Mucosa of rectum (tissue), 2 donors: ENCODE results near the gene SLC3A2.
"Not testable (repeated sequence)": the region's sequence is repeated elsewhere in the genome, so short reads cannot be mapped to it uniquely, and the experiment has no call there.

Experiments used
- H3K27ac ChIP-seq, 2 donors: one replicate each; pipeline ENCODE4 v1.7.0; 2013; ENCODE audit warnings: inconsistent platforms in 2 of 2, low read depth in 2 of 2, low read length in 2 of 2
- H3K27me3 ChIP-seq, 2 donors: one replicate each; pipeline ENCODE4 v1.7.0; 2013; ENCODE audit warnings: low read length in 2 of 2; ENCODE audit not compliant: control insufficient read depth in 2 of 2, insufficient read depth in 2 of 2
- H3K36me3 ChIP-seq, 2 donors: one replicate each; pipeline ENCODE4 v1.7.0; 2013; ENCODE audit warnings: low read length in 2 of 2; ENCODE audit not compliant: control insufficient read depth in 2 of 2, insufficient read depth in 2 of 2
- H3K4me1 ChIP-seq, 2 donors: one replicate each; pipeline ENCODE4 v1.7.0; 2013; ENCODE audit warnings: low read length in 2 of 2, mild to moderate bottlenecking in 1 of 2; ENCODE audit not compliant: control insufficient read depth in 2 of 2, insufficient read depth in 2 of 2
- H3K4me3 ChIP-seq, 2 donors: one replicate each; pipeline ENCODE4 v1.7.0; 2013; ENCODE audit warnings: low read length in 2 of 2
- H3K9ac ChIP-seq, 2 donors: one replicate each; pipeline ENCODE4 v1.7.0; 2013; ENCODE audit warnings: low read length in 2 of 2, low read depth in 1 of 2, mild to moderate bottlenecking in 1 of 2
- H3K9me3 ChIP-seq, 2 donors: one replicate each; pipeline ENCODE4 v1.7.0; 2013; ENCODE audit warnings: low read length in 2 of 2; ENCODE audit not compliant: control insufficient read depth in 2 of 2
- donor health status: healthy.
- donor health status: Normal muscosa, but diverticular disease.

Gene SLC3A2

DNA sequence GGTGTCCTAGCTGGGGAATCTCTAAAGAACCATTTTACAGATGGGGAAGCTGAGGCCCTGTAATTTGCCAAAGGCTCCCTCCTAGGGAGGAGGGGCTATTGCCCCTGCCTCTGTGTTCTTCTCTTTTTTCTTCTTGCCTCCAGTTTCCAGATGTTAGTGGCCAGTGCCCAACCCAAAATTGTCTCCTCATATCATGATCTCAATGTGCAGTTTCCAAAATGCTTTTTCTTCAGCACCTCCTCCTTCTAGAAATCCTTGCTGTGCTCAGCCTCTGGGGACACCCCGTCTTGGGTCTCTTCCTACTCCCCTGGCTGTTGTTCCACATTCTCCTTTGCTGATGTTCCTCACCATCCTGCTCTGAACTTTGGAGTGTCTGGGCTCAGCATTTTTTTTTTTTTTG is 50.0 kb downstream of the SLC3A2 start:
- Histone ChIP-seq H3K9me3 (no peaks in the 10 kb centered on the region), H3K4me1 (no peaks in the 10 kb centered on the region), H3K36me3 (no peaks in the 10 kb centered on the region), H3K27me3 (peaks cover 18 to 28% of the 10 kb centered on the region in 2 donors), H3K9ac (no peak overlapping the region), H3K27ac (no peak overlapping the region), H3K4me3 (no peak overlapping the region)

DNA sequence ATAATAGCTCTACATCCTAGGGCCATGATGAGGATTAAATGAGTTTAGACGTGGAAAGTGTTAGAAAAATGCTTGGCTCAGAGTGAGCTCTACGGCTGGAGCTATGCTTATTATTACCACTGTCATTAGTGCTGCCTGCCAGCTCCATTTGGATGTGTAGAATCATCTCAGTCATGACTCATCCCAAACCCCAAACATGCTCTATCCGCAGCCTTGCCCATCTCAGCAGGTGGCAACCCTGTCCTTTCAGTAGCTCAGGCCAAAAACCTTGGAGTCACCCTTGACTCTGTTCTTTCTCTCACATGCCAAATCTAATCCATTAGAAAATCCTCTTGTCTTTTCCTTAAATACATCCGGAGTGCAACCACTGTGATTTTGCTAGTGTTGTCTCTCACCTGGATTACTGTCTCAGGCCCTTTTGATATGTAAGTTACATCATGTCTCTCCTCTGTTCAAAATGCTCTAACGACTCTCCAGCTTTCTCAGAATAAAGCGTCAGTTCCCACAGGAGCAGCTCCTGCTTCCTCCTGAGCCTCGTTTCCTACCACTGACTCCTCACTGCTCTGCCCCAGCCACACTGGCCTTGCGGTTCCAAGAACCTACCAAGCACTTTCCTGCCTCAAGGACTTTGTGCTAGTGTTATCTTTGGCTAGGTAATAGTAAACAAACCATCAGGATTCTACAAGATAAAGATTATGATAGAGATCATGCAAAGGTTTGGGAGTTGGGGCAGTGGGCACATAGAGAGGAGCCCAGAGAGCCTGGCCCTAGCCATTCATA is 51.0 kb downstream of the SLC3A2 start:
- Histone ChIP-seq H3K9me3 (no peaks in the 10 kb centered on the region), H3K9ac (no peak overlapping the region), H3K4me1 (no peaks in the 10 kb centered on the region), H3K36me3 (no peaks in the 10 kb centered on the region), H3K27me3 (peaks cover 12 to 20% of the 10 kb centered on the region in 2 donors), H3K27ac (no peak overlapping the region), H3K4me3 (no peak overlapping the region)

DNA sequence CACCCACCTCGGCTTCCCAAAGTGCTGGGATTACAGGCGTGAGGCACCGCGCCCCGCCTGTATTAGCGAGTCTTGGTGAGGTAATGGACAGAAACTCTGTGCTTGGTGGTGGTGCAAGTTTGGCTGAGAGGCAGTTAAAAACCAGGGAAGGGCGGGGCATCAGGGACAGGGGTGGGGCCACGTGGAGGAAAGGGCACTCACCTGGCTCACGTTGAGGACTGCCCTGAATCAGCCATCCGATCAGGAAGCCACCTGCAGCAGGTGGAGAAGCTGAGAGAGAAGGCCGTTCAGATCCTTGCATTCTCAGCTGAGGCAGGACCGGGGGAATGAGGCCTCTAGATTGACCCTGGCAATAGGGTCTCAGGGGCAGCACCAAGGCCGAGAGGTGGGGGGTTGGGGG is 52.6 kb downstream of the SLC3A2 start:
- no peak overlapping the region for H3K4me3 ChIP-seq
- no peaks in the 10 kb centered on the region for H3K36me3 ChIP-seq
- no peaks in the 10 kb centered on the region for H3K4me1 ChIP-seq
- no peak overlapping the region for H3K27ac ChIP-seq
- no peaks in the 10 kb centered on the region for H3K9me3 ChIP-seq
- peaks cover 0 to 6% of the 10 kb centered on the region in 2 donors for H3K27me3 ChIP-seq
- H3K9ac ChIP-seq: no peak overlapping the region

DNA sequence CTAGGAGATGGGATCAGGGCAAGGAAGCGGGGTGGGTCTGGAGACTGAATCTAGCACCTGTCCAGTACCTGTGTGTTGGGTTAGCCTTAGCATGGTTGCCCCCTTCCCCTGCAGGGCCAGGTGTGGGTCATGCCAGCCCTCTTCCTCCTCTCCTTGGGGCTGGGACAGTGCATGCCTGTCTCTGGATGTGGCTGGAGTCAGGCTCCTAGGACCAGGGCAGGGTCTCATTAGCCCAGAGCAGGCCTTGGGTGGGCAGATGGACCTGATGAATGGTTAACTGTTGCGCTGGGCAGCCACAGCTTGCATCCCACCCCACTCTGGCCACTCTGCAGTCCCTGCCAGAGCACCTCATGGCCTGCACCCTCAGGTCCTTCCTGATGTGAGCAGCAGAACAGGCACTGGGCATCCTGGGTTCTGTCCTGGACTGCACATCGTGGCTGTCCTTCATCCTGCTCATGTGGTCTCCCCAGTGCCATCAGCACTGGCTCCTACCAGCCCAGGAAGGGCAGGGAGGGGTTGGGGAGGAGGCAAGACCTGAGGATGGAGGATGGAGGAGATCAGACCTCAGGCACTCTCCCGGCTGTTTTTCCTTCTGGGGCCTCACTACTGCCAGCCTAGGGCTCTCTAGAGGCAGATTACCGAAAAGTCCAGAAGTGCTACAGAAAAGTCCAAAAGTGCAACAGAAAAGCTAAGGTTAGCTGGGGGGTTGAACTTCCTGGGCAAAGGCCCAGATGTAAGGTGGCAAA is 53.2 kb downstream of the SLC3A2 start:
- H3K27me3 ChIP-seq: no peaks in the 10 kb centered on the region
- H3K9me3 ChIP-seq: no peaks in the 10 kb centered on the region
- H3K36me3 ChIP-seq: no peaks in the 10 kb centered on the region
- no peak overlapping the region for H3K9ac ChIP-seq
- no peak overlapping the region for H3K27ac ChIP-seq
- H3K4me1 ChIP-seq: no peaks in the 10 kb centered on the region
- no peak overlapping the region for H3K4me3 ChIP-seq

DNA sequence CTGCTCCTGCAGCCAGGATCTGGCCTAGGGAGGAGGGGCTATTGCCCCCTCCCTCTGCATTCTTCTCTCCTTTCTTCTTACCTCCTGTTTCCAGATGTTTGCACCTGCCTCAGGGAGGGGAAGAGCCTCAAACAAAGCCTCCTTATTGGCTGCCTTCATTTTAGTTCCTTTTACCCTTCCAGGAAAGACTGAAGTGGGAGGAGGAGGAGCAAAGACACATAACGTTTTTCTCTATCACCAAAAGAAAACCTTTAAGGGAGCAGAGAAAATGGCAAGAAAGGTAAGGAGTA is 53.7 kb downstream of the SLC3A2 start:
- H3K4me3 ChIP-seq: no peak overlapping the region
- H3K9me3 ChIP-seq: no peaks in the 10 kb centered on the region
- H3K36me3 ChIP-seq: no peaks in the 10 kb centered on the region
- H3K9ac ChIP-seq: no peak overlapping the region
- no peak overlapping the region for H3K27ac ChIP-seq
- no peaks in the 10 kb centered on the region for H3K27me3 ChIP-seq
- H3K4me1 ChIP-seq: no peaks in the 10 kb centered on the region

DNA sequence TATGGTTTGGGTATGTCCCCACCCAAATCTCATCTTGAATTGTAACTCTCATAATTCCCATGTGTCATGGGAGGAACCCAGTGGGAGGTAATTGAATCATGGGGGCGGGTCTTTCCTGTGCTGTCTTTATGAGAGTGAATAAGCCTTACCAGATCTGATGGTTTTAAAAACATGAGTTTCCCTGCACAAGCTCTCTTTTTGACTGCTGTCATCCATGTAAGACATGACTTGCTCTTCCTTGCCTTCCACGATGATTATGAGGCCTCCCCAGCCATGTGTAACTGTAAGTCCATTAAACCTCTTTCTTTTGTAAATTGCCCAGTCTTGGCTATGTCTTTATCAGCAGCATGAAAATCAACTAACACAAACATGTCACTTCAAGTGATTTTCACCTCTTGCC is 56.8 kb downstream of the SLC3A2 start:
- H3K27ac ChIP-seq, H3K9me3 ChIP-seq, H3K36me3 ChIP-seq, H3K4me3 ChIP-seq, H3K4me1 ChIP-seq, H3K9ac ChIP-seq, H3K27me3 ChIP-seq: not testable (repeated sequence)
